HEK293T (cell line): ENCODE results near the gene EPHA10.

Experiments used
- BHLHE40 ChIP-seq: fragments of 450-650 bp; IDR thresholded peaks from 2 replicates; pipeline ENCODE4 v1.6.1; 2016; ENCODE audit warnings: mild to moderate bottlenecking, moderate library complexity, borderline replicate concordance
- FOXA1 ChIP-seq: fragments of 450-650 bp; IDR thresholded peaks from 2 replicates; pipeline ENCODE4 v1.6.1; 2016; ENCODE audit warnings: mild to moderate bottlenecking
- FOXM1 ChIP-seq: fragments of 450-650 bp; IDR thresholded peaks from 2 replicates; pipeline ENCODE4 v1.6.1; 2017; ENCODE audit warnings: mild to moderate bottlenecking, borderline replicate concordance
- ZNF384 ChIP-seq: fragments of 450-650 bp; IDR thresholded peaks from 2 replicates; pipeline ENCODE4 v1.6.1; 2016

GRCh38 chr1:37714226-37714625 is 50.7 kb downstream of the EPHA10 start:
- no peak for TF ChIP-seq BHLHE40
- no peak for TF ChIP-seq FOXM1
- TF ChIP-seq FOXA1 = no peak
- no peak for TF ChIP-seq ZNF384
